H1 (cell line): Measurements from ENCODE around the gene IL18R1. TPM values are rescaled to one million over a fixed set of nuclear protein-coding genes. Genes with fewer than 3 reads are reported as not detected.

ENCODE experiments used
- CTCF ChIA-PET: fragments of 300-600 bp; sonication (Branson Sonifier 250); formaldehyde crosslinking; loops from one replicate; lab custom pipeline; 2021; ENCODE audit not compliant: partially characterized antibody; lab: Charles Lee
- POLR2A ChIA-PET: fragments of 300-600 bp; sonication (Branson Sonifier 250); formaldehyde crosslinking; loops from one replicate; lab custom pipeline; 2021; ENCODE audit warnings: inconsistent platforms; ENCODE audit not compliant: partially characterized antibody; lab: Charles Lee
- DNase-seq, 2 experiments: peaks; one replicate each; pipeline versions ENCODE4 v3.0.0 to v3.0.0-alpha.2; 2010 to 2022; ENCODE audit warnings: low spot score in 2 of 2, low read depth in 1 of 2, mixed read lengths in 1 of 2
- FAIRE-seq: peaks from 2 replicates; lab custom pipeline; 2011; peaks lifted over from hg19 to GRCh38; lab: Jason Lieb, UNC
- H2AFZ ChIP-seq: 2 replicates; pipeline ENCODE4 v1.8.1; 2012; ENCODE audit warnings: low read length, inconsistent platforms
- H2AK5ac ChIP-seq: 2 replicates; pipeline ENCODE4 v1.6.1; 2013; ENCODE audit warnings: low read depth, low read length
- H2BK120ac ChIP-seq: replicated peaks from 2 replicates; pipeline ENCODE3; 2013; ENCODE audit warnings: low read depth, low read length, inconsistent platforms
- H2BK12ac ChIP-seq: 2 replicates; pipeline ENCODE4 v1.6.1; 2013; ENCODE audit warnings: low read depth, low read length
- H2BK15ac ChIP-seq: 2 replicates; pipeline ENCODE4 v1.6.1; 2013; ENCODE audit warnings: low read length
- H2BK20ac ChIP-seq: 2 replicates; pipeline ENCODE4 v1.6.1; 2013; ENCODE audit warnings: low read length
- H2BK5ac ChIP-seq: 2 replicates; pipeline ENCODE4 v1.6.1; 2013; ENCODE audit warnings: low read depth, low read length
- H3K14ac ChIP-seq: 2 replicates; pipeline ENCODE4 v1.6.1; 2013; ENCODE audit warnings: inconsistent platforms; ENCODE audit not compliant: insufficient read length
- H3K18ac ChIP-seq: 2 replicates; pipeline ENCODE4 v1.6.1; 2013; ENCODE audit warnings: low read length; ENCODE audit errors: extremely low read depth
- H3K23ac ChIP-seq: 2 replicates; pipeline ENCODE4 v1.6.1; 2013; ENCODE audit warnings: inconsistent platforms; ENCODE audit not compliant: insufficient read length
- H3K23me2 ChIP-seq: 2 replicates; pipeline ENCODE4 v1.6.1; 2013; ENCODE audit warnings: low read depth, low read length
- H3K27ac ChIP-seq: 2 replicates; pipeline ENCODE4 v1.6.1; 2011; ENCODE audit warnings: low read depth, low read length, inconsistent platforms
- H3K27me3 ChIP-seq, 4 experiments: replicated peaks in 1 of 4; 1 replicate in 1 of 4; 2 replicates in 3 of 4; pipeline versions ENCODE4 v1.6.1 to v1.8.1; 2011 to 2013; ENCODE audit warnings: low read length in 3 of 4, mild to moderate bottlenecking in 3 of 4, inconsistent platforms in 2 of 4, mixed read lengths in 2 of 4, moderate library complexity in 1 of 4; ENCODE audit not compliant: control insufficient read depth in 3 of 4, insufficient read depth in 3 of 4; ENCODE audit errors: extremely low read depth in 1 of 4
- H3K36me3 ChIP-seq, 4 experiments: 2 replicates each; pipeline versions ENCODE4 v1.6.1 to v1.8.1; 2011 to 2013; ENCODE audit warnings: mild to moderate bottlenecking in 4 of 4, low read length in 3 of 4, moderate library complexity in 2 of 4, control low read depth in 1 of 4, inconsistent platforms in 1 of 4; ENCODE audit not compliant: insufficient read depth in 4 of 4, control insufficient read depth in 2 of 4
- H3K4ac ChIP-seq: replicated peaks from 2 replicates; pipeline ENCODE3; 2013; ENCODE audit warnings: low read length, low read depth, mixed read lengths, inconsistent platforms; ENCODE audit not compliant: insufficient read length
- H3K4me1 ChIP-seq, 4 experiments: replicated peaks in 1 of 4; 1 replicate in 1 of 4; 2 replicates in 3 of 4; pipeline versions ENCODE4 v1.6.1 to v1.8.1; 2011 to 2013; ENCODE audit warnings: low read length in 3 of 4, inconsistent platforms in 2 of 4, mixed read lengths in 1 of 4; ENCODE audit not compliant: insufficient read depth in 4 of 4, control insufficient read depth in 3 of 4
- H3K4me2 ChIP-seq, 2 experiments: 2 replicates each; pipeline versions ENCODE4 v1.6.1 to v1.8.1; 2011 to 2013; ENCODE audit warnings: low read depth in 2 of 2, low read length in 2 of 2, control low read depth in 1 of 2, inconsistent platforms in 1 of 2, mild to moderate bottlenecking in 1 of 2; ENCODE audit not compliant: insufficient read depth in 1 of 2
- H3K4me3 ChIP-seq, 4 experiments: fragments of 200-600, 300-600 bp in 1 of 4; sonication (generic), shearing (Covaris generic), sonication (Bioruptor Twin) in 1 of 4; 2 replicates each; pipeline versions ENCODE4 v1.5.1 to v1.8.1; 2011 to 2016; ENCODE audit warnings: low read length in 4 of 4, low read depth in 3 of 4, control low read depth in 2 of 4, inconsistent platforms in 2 of 4, mild to moderate bottlenecking in 2 of 4, mixed read lengths in 1 of 4, moderate library complexity in 1 of 4; ENCODE audit not compliant: insufficient read depth in 2 of 4; ENCODE audit errors: extremely low read depth in 1 of 4
- H3K56ac ChIP-seq: replicated peaks from 2 replicates; pipeline ENCODE3; 2013; ENCODE audit warnings: low read depth, mild to moderate bottlenecking, mixed read lengths, low read length, inconsistent platforms; ENCODE audit not compliant: insufficient read length
- H3K79me1 ChIP-seq: 2 replicates; pipeline ENCODE4 v1.6.1; 2013; ENCODE audit warnings: low read depth, low read length, control low read depth
- H3K79me2 ChIP-seq, 2 experiments: 2 replicates each; pipeline versions ENCODE4 v1.6.1 to v1.8.1; 2012 to 2013; ENCODE audit warnings: low read length in 2 of 2, mild to moderate bottlenecking in 2 of 2, inconsistent platforms in 1 of 2; ENCODE audit not compliant: insufficient read depth in 2 of 2, control insufficient read depth in 1 of 2
- H3K9ac ChIP-seq, 4 experiments: replicated peaks in 1 of 4; 1 replicate in 1 of 4; 2 replicates in 3 of 4; pipeline versions ENCODE4 v1.6.1 to v1.8.1; 2011 to 2013; ENCODE audit warnings: low read depth in 3 of 4, low read length in 3 of 4, control low read depth in 2 of 4, mild to moderate bottlenecking in 2 of 4, moderate library complexity in 2 of 4, inconsistent platforms in 1 of 4; ENCODE audit errors: extremely low read depth in 1 of 4
- H3K9me3 ChIP-seq, 2 experiments: 2 replicates each; pipeline versions ENCODE4 v1.6.1 to v1.8.1; 2012 to 2013; ENCODE audit warnings: mild to moderate bottlenecking in 2 of 2, moderate library complexity in 2 of 2, control low read depth in 1 of 2, inconsistent platforms in 1 of 2, low read depth in 1 of 2, low read length in 1 of 2, mixed read lengths in 1 of 2; ENCODE audit not compliant: insufficient read depth in 2 of 2
- H4K20me1 ChIP-seq, 2 experiments: replicated peaks in 1 of 2; 2 replicates each; pipeline versions ENCODE3 to v1.8.1; 2011 to 2013; ENCODE audit warnings: inconsistent platforms in 2 of 2, low read length in 2 of 2, mild to moderate bottlenecking in 1 of 2; ENCODE audit not compliant: insufficient read depth in 2 of 2, control insufficient read depth in 1 of 2
- H4K5ac ChIP-seq: 2 replicates; pipeline ENCODE4 v1.6.1; 2013; ENCODE audit warnings: low read length, low read depth, mixed read lengths, inconsistent platforms; ENCODE audit not compliant: insufficient read length
- H4K8ac ChIP-seq: 2 replicates; pipeline ENCODE4 v1.8.0; 2013; ENCODE audit warnings: mild to moderate bottlenecking, moderate library complexity, low read length, inconsistent platforms; ENCODE audit not compliant: insufficient read depth; ENCODE audit errors: extremely low read depth
- H4K91ac ChIP-seq: replicated peaks from 2 replicates; pipeline ENCODE3; 2013; ENCODE audit warnings: low read length, mixed read lengths, inconsistent platforms; ENCODE audit not compliant: insufficient read length
- CBX5 ChIP-seq: fragments of 300-800, 300-1000 bp; sonication (generic); IDR thresholded peaks from 2 replicates; pipeline ENCODE4 v1.7.1; 2016; ENCODE audit warnings: antibody characterized with exemption, low read length, low read depth
- ZNF274 ChIP-seq: IDR thresholded peaks from 2 replicates; pipeline ENCODE4 v1.7.0; 2012; ENCODE audit warnings: low read length, borderline replicate concordance; ENCODE audit errors: extremely low read depth
- whole genome bisulfite sequencing, 2 experiments: shearing (Covaris generic) in 1 of 2; methylation state at CpG; one replicate each; pipeline versions ENCODE4 v1.1.6 to v1.1.7; 2013 to 2015; ENCODE audit warnings: low lambda C conversion rate in 2 of 2, mixed read lengths in 2 of 2, inconsistent platforms in 1 of 2, low coverage in 1 of 2, missing lambda C conversion rate in 1 of 2; ENCODE audit not compliant: insufficient replicate concordance in 2 of 2, insufficient coverage in 1 of 2, insufficient read length in 1 of 2; ENCODE audit errors: extremely low coverage in 1 of 2, missing lambda C conversion rate in 1 of 2; 5-methylcytosine and 5-hydroxymethylcytosine counted together
- polyA plus RNA-seq, 7 experiments: library from polyadenylated mRNA; depleted of rRNA in 3 of 7; stranded (reverse) in 5 of 7; unstranded in 2 of 7; fragments of >200 nt in 5 of 7; fragments of 200-250 nt in 2 of 7; gene quantifications; 1 replicate in 5 of 7; 2 replicates in 1 of 7; 4 replicates in 1 of 7; pipeline versions ENCODE4 v1.2.1 to v1.2.3, GENCODE V29; 2011 to 2013; ENCODE audit warnings: missing spikeins in 2 of 7, mixed read lengths in 2 of 7
- total RNA-seq: library from RNA; stranded (reverse); fragmentation: NEBNext Ultra II Directional; extraction: Animal tissue kit (Norgen Biotek cat#: 25700); gene quantifications from 2 replicates; pipeline ENCODE4 v1.2.1, GENCODE V29; 2021

The IL18R1 gene
- total and polyA plus RNA-seq, 2 of the 8 experiments (the other 6 are each of a cell fraction or from before 2014, with no cell fraction given) = 0.54 TPM; not detected in 1

DNA sequence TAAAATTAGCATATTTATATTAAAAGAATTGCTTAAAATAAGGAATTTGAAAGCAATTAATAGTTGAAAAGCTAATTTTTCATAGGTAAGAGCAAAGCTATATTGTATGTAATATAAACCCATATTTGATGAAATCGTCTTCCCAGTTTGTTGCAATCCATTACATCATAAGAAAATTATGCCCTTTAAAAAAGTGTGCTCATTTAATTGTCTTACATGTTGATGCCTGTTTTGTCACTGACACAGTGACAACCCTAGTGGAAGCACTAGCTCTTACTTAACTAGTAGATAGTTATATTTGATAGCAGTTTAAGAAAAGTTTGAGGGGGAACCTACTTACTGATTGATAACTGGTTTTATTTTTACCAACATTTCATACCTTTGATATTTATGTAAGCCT, 37.3 kb downstream of the IL18R1 start:
- CTCF ChIA-PET = no interaction called here
- H3K36me3 ChIP-seq = no peaks in the 10 kb centered on the region
- POLR2A ChIA-PET = no interaction called here
- no peaks in the 10 kb centered on the region for H3K4me1 ChIP-seq
- no peak overlapping the region for H4K91ac ChIP-seq
- no peak overlapping the region for H3K18ac ChIP-seq
- H2BK20ac ChIP-seq = no peak overlapping the region
- H3K27ac ChIP-seq = no peak overlapping the region
- H3K4me3 ChIP-seq = no peak overlapping the region
- no peaks in the 10 kb centered on the region for H3K79me2 ChIP-seq
- H2AFZ ChIP-seq = no peak overlapping the region
- H3K4me2 ChIP-seq = no peak overlapping the region
- DNase-seq = no peak
- H3K9me3 ChIP-seq = no peaks in the 10 kb centered on the region
- H3K79me1 ChIP-seq = no peaks in the 10 kb centered on the region
- no peak overlapping the region for H2BK12ac ChIP-seq
- no peaks in the 10 kb centered on the region for H3K27me3 ChIP-seq
- no peak overlapping the region for H2BK120ac ChIP-seq
- H3K23me2 ChIP-seq = no peaks in the 10 kb centered on the region; the same call in 1 of the 2 replicates
- no peak overlapping the region for H3K14ac ChIP-seq
- no peak overlapping the region for H2BK5ac ChIP-seq
- WGBS, 2 experiments = 61% methylated on average over 1 of the region's 1 CpG; no CpG with 5 or more reads in 1 of the 2 experiments
- no peak overlapping the region for H3K23ac ChIP-seq
- TF ChIP-seq ZNF274 (no peak), CBX5 (no peak)
- FAIRE-seq = no peak
- no peak overlapping the region for H3K4ac ChIP-seq
- no peaks in the 10 kb centered on the region for H4K20me1 ChIP-seq
- H4K5ac ChIP-seq = no peak overlapping the region
- no peak overlapping the region for H2BK15ac ChIP-seq
- no peak overlapping the region for H3K9ac ChIP-seq
- no peak overlapping the region for H3K56ac ChIP-seq
- no peak overlapping the region for H4K8ac ChIP-seq
- H2AK5ac ChIP-seq = no peak overlapping the region
